Hair follicular keratinocyte (primary cell): ENCODE results near the gene PRIMA1. TPM values are rescaled to one million over a fixed set of nuclear protein-coding genes. Genes with fewer than 3 reads are reported as not detected.

Experiments used
- total RNA-seq: library from RNA; depleted of rRNA; stranded (reverse); fragments of >200 nt; gene quantifications from 2 replicates; pipeline ENCODE4 v1.2.3, GENCODE V29; 2015

PRIMA1 gene, protein sequence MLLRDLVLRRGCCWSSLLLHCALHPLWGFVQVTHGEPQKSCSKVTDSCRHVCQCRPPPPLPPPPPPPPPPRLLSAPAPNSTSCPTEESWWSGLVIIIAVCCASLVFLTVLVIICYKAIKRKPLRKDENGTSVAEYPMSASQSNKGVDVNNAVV
- not detected in 2 replicates for total RNA-seq

DNA sequence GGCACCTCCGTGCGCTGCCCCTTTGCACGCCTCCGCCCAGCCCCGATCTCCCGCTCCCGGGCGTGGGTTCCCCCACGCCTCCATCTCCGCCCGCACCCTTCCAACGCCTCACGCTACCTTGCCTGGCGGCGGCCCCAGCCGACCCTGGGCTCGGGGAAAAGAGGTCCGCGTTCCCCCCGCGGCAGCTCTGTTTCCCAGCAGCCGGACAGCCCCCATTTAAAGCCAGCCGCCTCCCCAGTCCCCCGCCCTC, at the start of gene PRIMA1:
TSS of gene PRIMA1 (minus strand) at position 193 of the 250 bp plus-strand sequence. CDS start 767 bp downstream, outside the sequence.

Other genes with a start within 250 kb of the PRIMA1 start
- gene FAM181A, start 138.9 kb upstream of the PRIMA1 start, total RNA-seq, result 0.80 TPM in 1 of 2 replicates, not detected in the other
- not detected in 2 replicates for gene ASB2, start 188.1 kb upstream of the PRIMA1 start, total RNA-seq
- not detected in 2 replicates for gene CCDC197, start 208.8 kb upstream of the PRIMA1 start, total RNA-seq
- 2.4 and 3.5 TPM in 2 replicates for gene OTUB2, start 237.9 kb upstream of the PRIMA1 start, total RNA-seq